Left cardiac atrium (tissue), 4 donors: ENCODE measurements around the gene SLC25A15. TPM values are rescaled to one million over a fixed set of nuclear protein-coding genes. Genes with fewer than 3 reads are reported as not detected.
"Not testable (repeated sequence)": the region's sequence is repeated elsewhere in the genome, so short reads cannot be mapped to it uniquely, and the experiment has no call there.

Source experiments
- ATAC-seq, 2 donors: fragments of 200-7000 bp; cut with Tn5 transposase; one replicate each; pipeline ENCODE4 v1.9.1; 2020; ENCODE audit warnings: mild to moderate bottlenecking in 2 of 2, moderate library complexity in 2 of 2
- DNase-seq: peaks from one replicate; pipeline ENCODE4 v3.0.0-alpha.2; 2020
- intact Hi-C, 2 donors: fragments of 100-400 bp; cut with DNase I; formaldehyde crosslinking; loops; one replicate each; pipeline versions ENCODE4 v1.14.1 to v1.15.1; 2022 to 2023
- microRNA-seq, 2 donors: library from miRNA; unstranded; fragments of <30 nt; microRNA quantifications; one replicate each; pipeline ENCODE4 v1.2.0, GENCODE V29; 2020
- total RNA-seq, 2 donors: library from RNA; stranded (reverse); fragmentation: NEBNext Ultra II Directional; extraction: Animal tissue kit (Norgen Biotek cat#: 25700); gene quantifications; one replicate each; pipeline ENCODE4 v1.2.1, GENCODE V29; 2021
- donor health status: DM: no; HTN: yes; CAD: no.
- donor health status: DM: no; HTN: yes; CAD: no; lungs with severe emphysema.
- donor health status: DM: yes; HTN: yes; CAD: no.
- donor health status: Dilated cardiomyopathy.

Gene SLC25A15
- total RNA-seq, 2 donors from 2014 or later, result 4.7 to 4.9 TPM

DNA sequence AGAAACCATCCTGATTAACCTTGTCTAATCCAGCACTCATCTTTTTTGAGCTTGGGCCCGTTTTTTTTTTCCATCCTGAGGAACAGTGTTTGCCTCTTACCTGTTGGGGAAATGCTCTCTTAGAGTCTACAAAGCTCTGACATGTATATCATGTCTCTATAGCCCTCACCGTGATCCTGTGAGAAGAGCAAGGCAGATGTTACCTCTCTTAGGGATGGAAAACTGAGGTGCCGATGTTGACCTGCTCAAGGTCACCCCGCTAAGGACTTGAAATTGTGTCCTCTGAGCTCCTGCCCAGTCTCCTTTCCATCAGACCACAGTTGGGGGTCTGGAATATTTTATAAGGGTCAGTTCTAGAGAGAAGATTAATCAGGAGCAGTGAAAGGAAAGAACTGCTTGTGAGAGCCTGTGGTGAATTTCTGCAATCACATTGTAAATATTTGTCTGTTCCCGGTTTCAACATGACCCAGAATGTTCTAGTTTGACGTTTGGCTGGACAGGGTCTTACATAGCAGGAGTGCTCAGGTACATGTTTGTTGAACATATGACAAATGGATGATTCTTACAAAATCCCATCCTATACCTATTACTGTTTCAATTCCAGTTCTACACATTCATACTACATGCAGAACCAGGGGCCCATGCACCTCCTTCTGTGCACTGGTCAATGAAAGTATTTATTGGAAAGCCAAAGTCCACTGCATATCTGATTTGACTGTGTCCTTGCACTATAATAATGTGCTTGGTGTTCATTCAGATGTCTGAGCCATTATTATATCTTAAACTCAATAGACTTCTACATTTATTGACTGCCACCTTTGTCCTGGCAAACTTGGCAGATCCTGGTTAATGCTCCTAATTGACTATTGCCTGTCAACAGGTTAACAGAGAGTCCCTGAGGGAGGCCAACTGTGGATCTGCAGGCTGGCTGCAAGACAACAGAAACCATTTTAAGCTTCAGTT lies 12.1 kb downstream of the SLC25A15 start:
- no peak for DNase-seq
- intact Hi-C loops, result no loop called here
- no peak for ATAC-seq

DNA sequence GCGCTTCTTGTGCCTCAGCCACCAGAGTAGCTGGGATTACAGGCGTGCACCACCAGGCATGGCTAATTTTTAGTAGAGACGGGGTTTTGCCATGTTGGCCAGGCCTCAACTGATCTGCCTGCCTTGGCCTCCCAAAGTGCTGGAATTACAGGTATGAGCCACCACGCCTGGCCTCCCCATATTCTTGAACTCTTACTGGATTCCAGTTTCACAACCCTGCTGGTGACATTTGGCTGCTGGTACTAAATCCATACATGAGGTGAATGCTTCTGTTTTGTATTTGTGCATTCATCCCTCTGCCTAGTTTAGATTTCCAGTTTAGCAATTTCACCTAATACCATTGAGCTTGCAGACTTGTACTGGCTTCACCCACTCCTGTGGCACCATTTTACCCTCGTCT lies 13.9 kb downstream of the SLC25A15 start:
- no peak for DNase-seq
- ATAC-seq, result no peak
- intact Hi-C loops, result no loop called here

DNA sequence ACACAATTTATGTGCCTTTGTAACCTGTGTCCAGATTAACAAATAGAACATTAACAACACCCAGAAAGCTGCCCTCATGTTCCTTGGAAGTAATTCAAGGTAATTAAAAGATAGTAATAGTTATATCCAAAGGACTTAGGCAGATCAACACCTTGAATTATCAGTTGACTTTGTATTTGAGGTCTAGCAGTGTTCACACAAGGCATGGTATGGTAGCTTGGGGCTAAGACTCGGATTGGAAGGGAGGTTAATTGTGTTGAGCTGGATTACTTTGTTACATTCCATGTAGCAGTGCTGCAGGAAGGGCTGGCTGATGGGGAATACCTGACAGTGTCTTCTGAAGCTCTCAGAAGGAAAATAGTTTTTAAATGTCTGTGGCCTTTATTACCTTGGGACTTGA lies 16.8 kb downstream of the SLC25A15 start:
- no peak for ATAC-seq
- intact Hi-C loops, result no loop called here
- DNase-seq, result no peak

DNA sequence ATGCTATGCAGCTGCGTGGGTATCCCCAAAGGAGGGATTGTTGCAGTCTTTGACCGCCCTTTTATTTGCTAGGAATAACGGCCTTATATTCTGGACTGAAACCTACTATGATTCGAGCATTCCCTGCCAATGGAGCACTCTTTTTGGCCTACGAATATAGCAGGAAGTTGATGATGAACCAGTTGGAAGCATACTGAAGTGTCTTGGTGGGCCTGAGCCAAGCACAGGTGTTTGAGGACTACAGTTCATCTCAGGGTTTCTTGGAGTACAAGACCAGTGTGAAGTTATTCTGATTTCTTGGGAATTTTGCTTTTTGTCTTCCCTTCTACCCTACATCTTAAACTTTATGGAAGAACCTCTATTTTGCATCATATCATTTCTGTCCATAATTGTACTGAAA lies 20.1 kb downstream of the SLC25A15 start:
- intact Hi-C loops, result no loop called here
- ATAC-seq, result no peak
- DNase-seq, result no peak

DNA sequence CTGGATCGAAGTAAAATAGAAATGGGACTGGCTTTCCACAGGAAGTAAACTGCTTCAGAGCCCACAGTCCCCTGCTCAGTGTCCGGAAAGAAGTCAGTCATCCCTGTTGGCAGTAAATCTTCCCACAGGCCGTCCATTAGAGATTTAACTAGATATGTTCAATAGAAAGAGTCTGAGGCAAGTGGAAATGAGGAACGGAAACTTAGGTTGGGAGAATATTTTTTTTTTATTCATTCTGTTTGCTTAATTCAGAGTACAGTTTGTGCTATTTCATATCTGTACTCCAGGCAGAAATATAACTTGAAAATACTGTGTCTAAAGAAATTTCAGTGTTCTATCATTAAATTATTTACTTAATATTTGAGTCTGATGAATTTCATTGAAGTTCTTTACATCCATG lies 22.7 kb downstream of the SLC25A15 start:
- intact Hi-C loops, result no loop called here
- ATAC-seq (no peak), DNase-seq (no peak)

DNA sequence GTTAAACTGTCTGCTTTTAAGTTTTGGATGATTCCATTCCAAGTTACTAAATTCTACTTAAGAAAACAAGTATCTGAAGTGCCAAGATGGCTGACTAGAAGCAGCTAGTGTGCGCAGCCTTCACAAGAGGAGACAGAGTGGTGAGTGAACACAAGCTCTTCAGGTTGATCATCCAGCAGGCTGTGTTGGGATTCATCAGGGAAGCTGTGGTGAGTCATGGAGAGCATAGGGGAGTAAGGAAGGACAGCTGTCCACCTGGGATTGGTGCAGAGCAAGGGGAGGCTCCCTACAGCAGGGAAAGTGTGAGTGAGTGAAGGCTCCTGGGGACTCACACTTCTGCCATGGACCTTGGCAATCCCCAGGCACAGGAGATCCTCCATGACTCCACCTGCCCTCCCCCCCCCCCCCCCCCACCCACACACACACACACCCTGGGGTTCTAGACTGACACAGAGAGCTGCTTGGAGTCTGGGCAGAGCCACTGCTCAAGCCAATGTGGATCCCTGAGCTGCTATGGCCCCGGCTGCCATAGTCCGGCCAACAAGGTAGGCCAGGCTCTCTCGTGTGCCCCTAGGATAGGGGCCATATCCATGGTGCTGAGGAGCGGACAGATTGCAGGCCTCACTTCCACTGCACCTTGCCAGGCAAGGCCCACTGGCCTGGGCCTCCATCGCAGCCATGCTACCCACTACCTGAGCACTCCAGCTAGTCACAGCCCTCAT lies 23.5 kb downstream of the SLC25A15 start:
- ATAC-seq (no peak), DNase-seq (no peak)
- intact Hi-C loops, result no loop called here

DNA sequence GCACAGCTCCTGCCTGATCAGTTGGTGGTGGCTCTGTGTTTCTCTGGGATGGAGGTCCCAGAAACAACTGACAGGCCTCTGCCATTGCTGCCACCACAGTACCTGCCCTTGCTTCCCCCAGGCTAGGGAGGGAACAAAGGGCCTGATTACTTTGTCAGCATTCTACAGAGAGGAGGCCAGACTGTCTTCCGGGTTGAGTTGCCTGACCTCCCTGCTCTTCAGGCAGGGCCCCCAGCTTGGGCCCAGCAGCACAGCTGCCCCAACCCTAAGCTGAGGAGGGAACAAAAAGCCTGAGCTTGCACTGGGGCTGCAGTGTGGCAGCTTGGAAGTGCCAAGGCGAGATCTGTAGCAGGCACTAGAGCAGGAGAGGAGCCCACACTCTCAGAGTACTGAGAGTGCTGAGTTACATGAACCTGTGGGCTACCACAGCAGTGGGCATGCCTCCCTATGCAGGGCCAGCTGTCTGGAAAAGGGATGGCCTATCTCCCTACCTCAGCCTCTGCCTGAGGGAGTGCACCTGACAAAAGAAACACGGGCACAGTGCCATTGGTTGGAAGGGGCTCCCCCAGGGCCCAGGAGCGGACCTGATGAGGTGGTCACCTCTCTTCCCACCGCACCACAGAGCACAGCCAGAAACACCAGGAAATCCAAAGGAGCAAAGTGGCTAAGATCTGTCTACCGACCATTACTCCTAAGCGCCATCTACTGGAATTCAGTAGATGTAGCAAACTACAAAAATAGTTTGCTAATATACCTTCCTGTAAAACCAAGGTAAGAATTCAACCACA lies 24.4 kb downstream of the SLC25A15 start:
- ATAC-seq (no peak), DNase-seq (no peak)
- intact Hi-C loops, result no loop called here

DNA sequence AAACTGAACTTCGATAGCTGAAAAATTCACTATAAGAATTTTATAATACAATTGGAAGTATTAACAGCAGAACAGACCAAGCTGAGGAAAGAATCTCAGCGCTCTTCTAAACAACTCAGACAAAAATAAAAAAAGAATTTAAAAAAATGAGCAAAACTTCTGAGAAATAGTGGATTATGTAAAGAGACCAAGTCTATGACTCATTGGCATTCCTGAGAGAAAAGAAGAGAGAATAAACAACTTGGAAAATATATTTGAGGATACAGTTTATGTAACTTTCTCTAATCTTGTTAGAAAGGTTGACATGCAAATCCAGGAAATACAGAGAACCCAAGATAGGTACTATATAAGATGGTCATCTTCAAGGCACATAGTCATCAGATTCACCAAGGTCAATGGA lies 25.4 kb downstream of the SLC25A15 start:
- intact Hi-C loops, result no loop called here
- no peak for DNase-seq

DNA sequence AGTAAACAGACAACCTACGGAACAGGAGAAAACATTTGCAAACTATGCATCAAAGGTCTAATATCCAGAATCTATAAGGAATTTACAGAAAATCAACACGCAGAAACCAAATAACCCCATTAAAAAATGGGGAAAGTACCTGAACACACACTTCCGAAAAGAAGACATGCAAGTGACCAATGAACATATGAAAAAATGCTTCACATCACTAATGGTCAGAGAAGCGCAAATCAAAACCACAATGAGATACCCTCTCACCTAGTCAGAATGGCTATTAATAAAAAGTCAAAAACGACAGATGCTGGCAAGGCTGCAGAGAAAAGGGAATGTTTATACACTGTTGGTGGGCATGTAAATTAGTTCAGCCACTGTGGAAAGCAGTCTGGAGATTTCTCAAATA lies 29.5 kb downstream of the SLC25A15 start:
- intact Hi-C loops, result no loop called here
- ATAC-seq (no peak), DNase-seq (no peak)

More for the DNA sequence above, 25.4 kb downstream of the SLC25A15 start:
- ATAC-seq, result no peak

DNA sequence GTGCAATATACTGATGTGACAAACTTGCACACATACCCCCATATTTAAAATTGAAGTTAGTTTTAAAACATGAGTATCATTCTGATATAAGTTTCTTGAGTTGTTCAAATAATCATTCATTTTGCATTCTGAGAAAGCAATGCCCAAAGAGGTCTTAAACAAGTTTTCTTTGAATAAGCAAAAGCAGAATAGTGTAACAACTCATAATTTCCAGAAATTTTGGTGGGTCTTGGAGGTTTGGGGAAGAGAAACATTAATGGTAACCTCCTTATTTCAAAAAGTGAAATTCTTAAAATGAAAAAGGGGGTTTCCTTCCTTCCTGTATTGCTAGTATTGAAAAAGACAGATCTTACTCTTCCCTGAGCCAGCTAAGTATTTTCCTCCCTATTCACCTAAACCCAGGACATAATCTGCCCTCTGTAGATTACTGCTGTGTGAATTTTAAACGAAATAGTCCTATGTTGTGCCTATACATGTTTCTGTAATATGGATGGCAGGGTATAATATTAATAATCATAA lies 30.4 kb downstream of the SLC25A15 start:
- DNase-seq (no peak), ATAC-seq (no peak)
- intact Hi-C loops, result no loop called here

DNA sequence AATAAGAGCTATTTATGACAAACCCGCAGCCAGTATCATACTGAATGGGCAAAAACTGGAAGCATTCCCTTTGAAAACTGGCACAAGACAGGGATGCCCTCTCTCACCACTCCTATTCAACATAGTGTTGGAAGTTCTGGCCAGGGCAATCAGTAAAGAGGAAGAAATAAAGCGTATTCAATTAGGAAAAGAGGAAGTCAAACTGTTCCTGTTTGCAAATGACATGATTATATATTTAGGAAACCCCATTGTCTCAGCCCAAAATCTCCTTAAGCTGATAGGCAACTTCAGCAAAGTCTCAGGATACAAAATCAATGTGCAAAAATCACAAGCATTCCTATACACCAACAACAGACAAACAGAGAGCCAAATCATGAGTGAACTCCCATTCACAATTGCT lies 50.3 kb downstream of the SLC25A15 start:
- intact Hi-C loops, ATAC-seq, DNase-seq: not testable (repeated sequence)

DNA sequence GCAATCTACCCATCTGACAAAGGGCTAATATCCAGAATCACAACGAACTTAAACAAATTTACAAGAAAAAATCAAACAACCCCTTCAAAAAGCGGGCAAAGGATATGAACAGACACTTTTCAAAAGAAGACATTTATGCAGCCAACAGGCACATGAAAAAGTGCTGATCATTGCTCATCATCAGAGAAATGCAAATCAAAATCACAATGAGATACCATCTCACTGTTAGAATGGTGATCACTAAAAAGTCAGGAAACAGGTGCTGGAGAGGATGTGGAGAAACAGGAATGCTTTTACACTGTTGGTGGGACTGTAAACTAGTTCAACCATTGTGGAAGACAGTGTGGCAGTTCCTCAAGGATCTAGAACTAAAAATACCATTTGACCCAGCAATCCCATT lies 51.5 kb downstream of the SLC25A15 start:
- DNase-seq, ATAC-seq, intact Hi-C loops: not testable (repeated sequence)

Small RNA genes lying within 50 kb of the gene (microRNA-seq; reads per million reads assigned to microRNA genes)
- gene MIR621, result 0 reads per million in 2 donors

Other genes with a start within 250 kb of the SLC25A15 start
- gene FOXO1, start 123.0 kb upstream of the SLC25A15 start, total RNA-seq, result 10 to 100 TPM; 22.9 to 31.5 TPM
- 10 to 100 TPM; 25.6 to 26.0 TPM for gene MRPS31, start 18.4 kb upstream of the SLC25A15 start, total RNA-seq
- gene ELF1, start 229.7 kb downstream of the SLC25A15 start, total RNA-seq, result 10 to 100 TPM; 40.1 to 50.7 TPM